ENCODE data around the gene IL33.

IL33 gene

DNA sequence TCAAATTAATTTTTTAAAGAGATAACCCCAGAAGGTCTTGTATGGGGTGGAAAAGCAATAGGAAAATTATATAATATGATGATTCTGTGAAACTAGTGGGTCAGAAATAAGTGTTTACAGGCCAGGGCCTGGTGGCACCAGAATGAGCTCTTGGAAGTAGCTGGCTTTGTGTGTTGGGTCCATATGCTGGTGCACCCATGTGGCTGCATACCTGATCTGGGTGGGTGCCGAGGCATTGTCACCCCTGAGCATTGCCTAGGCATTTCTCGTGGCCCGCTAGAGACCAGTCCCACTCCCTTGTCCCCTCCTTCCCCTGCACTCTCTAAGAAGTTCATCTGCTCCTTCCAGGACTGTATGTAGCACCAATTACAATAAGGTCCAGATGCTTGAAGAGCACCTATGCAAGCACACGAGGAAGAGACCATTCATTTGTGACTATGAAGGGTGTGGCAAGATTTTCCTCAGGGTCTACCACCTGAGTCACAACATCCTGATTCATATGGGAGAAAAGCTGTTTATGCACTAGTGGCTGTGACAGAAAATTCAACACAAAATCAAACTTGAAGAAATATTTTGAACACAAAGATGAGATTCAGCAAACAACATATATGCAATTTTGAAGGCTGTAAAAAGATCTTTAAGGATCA, 19.8 kb upstream of the IL33 start (continued):
- TF ChIP-seq POU6F1 (CRISPR knock-in tag; IDR thresholded peaks at IDR 0.05; ENCODE audit: borderline replicate concordance, low read depth) (no peak), GLIS3 (CRISPR knock-in tag; IDR thresholded peaks at IDR 0.05) (no peak), ZNF565 (CRISPR knock-in tag; conservative IDR thresholded peaks at IDR 0.05; ENCODE audit: low read depth) (no peak)
- TF ChIP-seq, protein P1, sequence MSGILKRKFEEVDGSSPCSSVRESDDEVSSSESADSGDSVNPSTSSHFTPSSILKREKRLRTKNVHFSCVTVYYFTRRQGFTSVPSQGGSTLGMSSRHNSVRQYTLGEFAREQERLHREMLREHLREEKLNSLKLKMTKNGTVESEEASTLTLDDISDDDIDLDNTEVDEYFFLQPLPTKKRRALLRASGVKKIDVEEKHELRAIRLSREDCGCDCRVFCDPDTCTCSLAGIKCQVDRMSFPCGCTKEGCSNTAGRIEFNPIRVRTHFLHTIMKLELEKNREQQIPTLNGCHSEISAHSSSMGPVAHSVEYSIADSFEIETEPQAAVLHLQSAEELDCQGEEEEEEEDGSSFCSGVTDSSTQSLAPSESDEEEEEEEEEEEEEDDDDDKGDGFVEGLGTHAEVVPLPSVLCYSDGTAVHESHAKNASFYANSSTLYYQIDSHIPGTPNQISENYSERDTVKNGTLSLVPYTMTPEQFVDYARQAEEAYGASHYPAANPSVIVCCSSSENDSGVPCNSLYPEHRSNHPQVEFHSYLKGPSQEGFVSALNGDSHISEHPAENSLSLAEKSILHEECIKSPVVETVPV (CRISPR knock-in tag; IDR thresholded peaks at IDR 0.05), result no peak

- ATAC-seq, result no peak; the same call in 2 of the 3 replicates
- TF ChIP-seq, protein P2, sequence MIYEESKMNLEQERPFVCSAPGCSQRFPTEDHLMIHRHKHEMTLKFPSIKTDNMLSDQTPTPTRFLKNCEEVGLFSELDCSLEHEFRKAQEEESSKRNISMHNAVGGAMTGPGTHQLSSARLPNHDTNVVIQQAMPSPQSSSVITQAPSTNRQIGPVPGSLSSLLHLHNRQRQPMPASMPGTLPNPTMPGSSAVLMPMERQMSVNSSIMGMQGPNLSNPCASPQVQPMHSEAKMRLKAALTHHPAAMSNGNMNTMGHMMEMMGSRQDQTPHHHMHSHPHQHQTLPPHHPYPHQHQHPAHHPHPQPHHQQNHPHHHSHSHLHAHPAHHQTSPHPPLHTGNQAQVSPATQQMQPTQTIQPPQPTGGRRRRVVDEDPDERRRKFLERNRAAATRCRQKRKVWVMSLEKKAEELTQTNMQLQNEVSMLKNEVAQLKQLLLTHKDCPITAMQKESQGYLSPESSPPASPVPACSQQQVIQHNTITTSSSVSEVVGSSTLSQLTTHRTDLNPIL (CRISPR knock-in tag; IDR thresholded peaks at IDR 0.05; ENCODE audit: low read depth), result no peak
- TF ChIP-seq ZC3H10 (CRISPR knock-in tag; IDR thresholded peaks at IDR 0.05) (no peak), ARNTL (CRISPR knock-in tag; IDR thresholded peaks at IDR 0.05; ENCODE audit: borderline replicate concordance, low read depth) (no peak), POU6F1 (CRISPR knock-in tag; IDR thresholded peaks at IDR 0.05; ENCODE audit: borderline replicate concordance, low read depth) (no peak)
- TF ChIP-seq, protein P3, sequence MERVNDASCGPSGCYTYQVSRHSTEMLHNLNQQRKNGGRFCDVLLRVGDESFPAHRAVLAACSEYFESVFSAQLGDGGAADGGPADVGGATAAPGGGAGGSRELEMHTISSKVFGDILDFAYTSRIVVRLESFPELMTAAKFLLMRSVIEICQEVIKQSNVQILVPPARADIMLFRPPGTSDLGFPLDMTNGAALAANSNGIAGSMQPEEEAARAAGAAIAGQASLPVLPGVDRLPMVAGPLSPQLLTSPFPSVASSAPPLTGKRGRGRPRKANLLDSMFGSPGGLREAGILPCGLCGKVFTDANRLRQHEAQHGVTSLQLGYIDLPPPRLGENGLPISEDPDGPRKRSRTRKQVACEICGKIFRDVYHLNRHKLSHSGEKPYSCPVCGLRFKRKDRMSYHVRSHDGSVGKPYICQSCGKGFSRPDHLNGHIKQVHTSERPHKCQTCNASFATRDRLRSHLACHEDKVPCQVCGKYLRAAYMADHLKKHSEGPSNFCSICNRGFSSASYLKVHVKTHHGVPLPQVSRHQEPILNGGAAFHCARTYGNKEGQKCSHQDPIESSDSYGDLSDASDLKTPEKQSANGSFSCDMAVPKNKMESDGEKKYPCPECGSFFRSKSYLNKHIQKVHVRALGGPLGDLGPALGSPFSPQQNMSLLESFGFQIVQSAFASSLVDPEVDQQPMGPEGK (CRISPR knock-in tag; IDR thresholded peaks at IDR 0.05; ENCODE audit: borderline replicate concordance), result no peak
Observed at GRCh38 chr9:6197330-6197729, 18.3 kb upstream of the IL33 start.

DNA sequence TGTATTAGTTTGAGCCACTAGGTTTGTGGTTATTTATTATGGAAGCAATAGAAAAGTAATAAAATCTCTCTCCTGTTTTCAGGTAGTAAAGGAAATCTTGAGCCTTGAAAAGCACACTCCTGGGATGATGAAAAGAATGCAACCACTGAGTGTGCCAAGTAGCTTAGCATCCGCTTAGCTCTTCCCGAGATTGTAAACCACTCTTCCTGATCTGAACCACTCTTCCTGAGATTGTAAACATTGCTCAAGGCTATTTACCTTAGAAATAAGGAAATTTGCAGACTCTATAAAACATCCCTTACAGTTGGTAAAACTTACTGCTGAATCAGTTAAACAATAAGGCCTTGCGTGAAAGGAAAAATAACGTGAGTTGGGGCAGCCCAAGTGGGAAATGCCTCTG, 17.4 kb upstream of the IL33 start:
- ATAC-seq, result no peak

More for the DNA sequence above, 17.4 kb upstream of the IL33 start:
- TF ChIP-seq, protein P4, sequence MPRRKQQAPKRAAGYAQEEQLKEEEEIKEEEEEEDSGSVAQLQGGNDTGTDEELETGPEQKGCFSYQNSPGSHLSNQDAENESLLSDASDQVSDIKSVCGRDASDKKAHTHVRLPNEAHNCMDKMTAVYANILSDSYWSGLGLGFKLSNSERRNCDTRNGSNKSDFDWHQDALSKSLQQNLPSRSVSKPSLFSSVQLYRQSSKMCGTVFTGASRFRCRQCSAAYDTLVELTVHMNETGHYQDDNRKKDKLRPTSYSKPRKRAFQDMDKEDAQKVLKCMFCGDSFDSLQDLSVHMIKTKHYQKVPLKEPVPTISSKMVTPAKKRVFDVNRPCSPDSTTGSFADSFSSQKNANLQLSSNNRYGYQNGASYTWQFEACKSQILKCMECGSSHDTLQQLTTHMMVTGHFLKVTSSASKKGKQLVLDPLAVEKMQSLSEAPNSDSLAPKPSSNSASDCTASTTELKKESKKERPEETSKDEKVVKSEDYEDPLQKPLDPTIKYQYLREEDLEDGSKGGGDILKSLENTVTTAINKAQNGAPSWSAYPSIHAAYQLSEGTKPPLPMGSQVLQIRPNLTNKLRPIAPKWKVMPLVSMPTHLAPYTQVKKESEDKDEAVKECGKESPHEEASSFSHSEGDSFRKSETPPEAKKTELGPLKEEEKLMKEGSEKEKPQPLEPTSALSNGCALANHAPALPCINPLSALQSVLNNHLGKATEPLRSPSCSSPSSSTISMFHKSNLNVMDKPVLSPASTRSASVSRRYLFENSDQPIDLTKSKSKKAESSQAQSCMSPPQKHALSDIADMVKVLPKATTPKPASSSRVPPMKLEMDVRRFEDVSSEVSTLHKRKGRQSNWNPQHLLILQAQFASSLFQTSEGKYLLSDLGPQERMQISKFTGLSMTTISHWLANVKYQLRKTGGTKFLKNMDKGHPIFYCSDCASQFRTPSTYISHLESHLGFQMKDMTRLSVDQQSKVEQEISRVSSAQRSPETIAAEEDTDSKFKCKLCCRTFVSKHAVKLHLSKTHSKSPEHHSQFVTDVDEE (CRISPR knock-in tag; IDR thresholded peaks at IDR 0.05), result no peak
- TF ChIP-seq TCF4 (CRISPR knock-in tag; IDR thresholded peaks at IDR 0.05; ENCODE audit: borderline replicate concordance) (no peak), PPARA (CRISPR knock-in tag; IDR thresholded peaks at IDR 0.05; ENCODE audit: borderline replicate concordance) (no peak), ISL1 (CRISPR knock-in tag; IDR thresholded peaks at IDR 0.05) (no peak), SNAI2 (CRISPR knock-in tag; IDR thresholded peaks at IDR 0.05) (no peak), OSR1 (CRISPR knock-in tag; IDR thresholded peaks at IDR 0.05) (no peak), ARNTL (CRISPR knock-in tag; IDR thresholded peaks at IDR 0.05; ENCODE audit: borderline replicate concordance, low read depth) (no peak), ZFP3 (CRISPR knock-in tag; IDR thresholded peaks at IDR 0.05) (no peak), ZNF565 (CRISPR knock-in tag; conservative IDR thresholded peaks at IDR 0.05; ENCODE audit: low read depth) (no peak), TOX (CRISPR knock-in tag; IDR thresholded peaks at IDR 0.05; ENCODE audit: borderline replicate concordance) (no peak), RARB (CRISPR knock-in tag; IDR thresholded peaks at IDR 0.05) (no peak), ESRRG (CRISPR knock-in tag; IDR thresholded peaks at IDR 0.05) (no peak), CSDC2 (CRISPR knock-in tag; IDR thresholded peaks at IDR 0.05) (no peak), ZC3H10 (CRISPR knock-in tag; IDR thresholded peaks at IDR 0.05) (no peak), GLIS3 (CRISPR knock-in tag; IDR thresholded peaks at IDR 0.05) (no peak), ZFP30 (CRISPR knock-in tag; IDR thresholded peaks at IDR 0.05) (no peak), ZNF8 (CRISPR knock-in tag; IDR thresholded peaks at IDR 0.05) (no peak)
- TF ChIP-seq, protein P3 (CRISPR knock-in tag; IDR thresholded peaks at IDR 0.05; ENCODE audit: borderline replicate concordance), result no peak

All from SK-N-SH treated with all-trans-retinoic acid at 6 μM for 48 hours (cell line).